ENCODE results near the gene PCDH9.

Gene PCDH9

DNA sequence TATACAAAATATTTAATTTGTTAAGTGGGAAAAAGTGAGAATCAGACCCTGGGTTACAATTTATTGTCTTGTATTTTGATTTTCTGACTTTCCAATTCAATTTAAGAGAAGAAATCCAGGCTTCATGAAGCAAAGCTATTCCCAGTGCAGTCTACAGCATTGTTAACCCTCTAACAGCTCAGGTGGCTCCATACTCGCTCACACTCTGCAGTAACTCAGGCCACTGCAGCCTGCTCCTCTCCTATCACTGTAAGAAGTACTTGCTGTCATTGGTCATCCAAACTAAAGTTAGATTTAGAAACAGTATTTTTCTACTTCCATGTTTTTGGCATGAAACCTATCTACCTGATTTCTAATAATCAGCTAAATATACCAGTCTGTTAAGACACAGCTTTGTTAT is 830.3 kb downstream of the PCDH9 start:
- no peak for DNase-seq (ENCODE audit: low read depth, low spot score)

DNA sequence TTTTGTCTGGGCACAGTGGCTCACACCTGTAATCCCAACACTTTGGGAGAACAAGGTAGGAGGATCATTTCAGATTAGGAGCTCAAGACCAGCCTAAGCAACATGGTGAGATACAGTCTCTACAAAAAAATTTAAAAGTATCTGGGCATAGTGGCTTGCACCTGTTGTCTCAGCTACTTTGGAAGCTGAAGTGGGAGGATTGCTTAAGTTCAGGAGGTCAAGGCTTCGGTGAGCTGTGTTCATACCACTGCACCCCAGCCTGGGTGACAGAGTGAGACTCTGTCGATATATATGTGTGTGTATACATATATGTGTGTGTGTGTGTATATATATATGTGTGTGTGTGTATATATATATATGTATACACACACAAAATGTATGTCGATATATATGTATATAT is 833.0 kb downstream of the PCDH9 start:
- DNase-seq (ENCODE audit: low read depth, low spot score): no peak

DNA sequence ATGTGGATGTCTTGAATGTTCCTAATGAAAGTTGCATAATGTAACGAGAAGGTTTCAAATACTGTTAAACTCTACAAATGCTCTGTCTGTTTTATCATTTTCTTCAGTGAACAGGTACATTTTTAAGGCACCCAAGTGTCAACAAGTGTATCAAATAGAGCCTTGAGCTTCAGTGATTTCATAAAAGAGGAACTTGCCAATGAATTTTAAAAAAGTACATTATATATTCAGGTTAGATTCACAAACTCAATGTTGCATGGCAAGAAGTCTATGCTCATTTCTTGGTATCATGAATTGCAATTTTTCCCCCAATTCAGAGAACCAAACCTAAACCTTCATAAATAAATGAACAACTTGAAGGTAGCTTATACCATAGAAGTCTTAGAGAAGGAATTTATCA is 838.8 kb downstream of the PCDH9 start:
- no peak for DNase-seq (ENCODE audit: low read depth, low spot score)

DNA sequence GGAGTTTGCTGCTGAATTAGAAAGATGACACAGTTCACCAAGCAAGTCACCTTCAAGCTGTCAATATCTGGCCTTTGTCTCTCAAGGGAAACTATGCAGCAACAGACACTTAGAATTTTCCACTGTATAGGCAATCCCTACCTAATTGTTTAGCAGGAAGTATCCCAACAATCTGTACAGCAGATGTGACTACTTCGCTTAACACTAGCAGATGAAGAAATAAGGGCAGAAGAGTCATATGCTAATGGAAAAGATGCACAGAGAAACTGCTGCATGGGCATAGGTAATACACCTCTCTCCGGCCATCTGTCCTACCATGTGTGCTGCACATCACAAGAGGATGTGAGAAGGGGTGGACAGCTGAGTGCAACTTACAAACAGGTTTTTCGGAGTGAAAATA is 851.2 kb downstream of the PCDH9 start:
- DNase-seq (ENCODE audit: low read depth, low spot score): no peak

DNA sequence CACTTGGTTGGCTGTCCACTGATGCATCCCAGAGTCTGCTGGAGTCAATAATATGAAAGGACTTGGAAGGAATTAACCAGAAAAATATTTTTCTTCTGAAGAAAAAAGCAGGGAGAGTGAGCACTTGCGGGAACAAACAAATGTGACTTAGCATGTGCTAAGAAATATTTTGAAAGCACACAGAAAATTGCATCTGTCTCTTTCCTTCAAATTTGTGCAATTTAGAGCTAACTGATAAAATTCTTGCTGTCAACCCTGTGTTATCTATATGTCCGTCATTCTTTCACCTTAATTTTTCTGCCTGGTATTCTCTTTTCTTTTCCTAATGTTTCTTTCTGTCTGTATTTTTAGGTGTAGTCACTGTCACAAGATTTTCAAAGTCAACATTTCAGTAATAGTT is 852.6 kb downstream of the PCDH9 start:
- DNase-seq (ENCODE audit: low read depth, low spot score): no peak

DNA sequence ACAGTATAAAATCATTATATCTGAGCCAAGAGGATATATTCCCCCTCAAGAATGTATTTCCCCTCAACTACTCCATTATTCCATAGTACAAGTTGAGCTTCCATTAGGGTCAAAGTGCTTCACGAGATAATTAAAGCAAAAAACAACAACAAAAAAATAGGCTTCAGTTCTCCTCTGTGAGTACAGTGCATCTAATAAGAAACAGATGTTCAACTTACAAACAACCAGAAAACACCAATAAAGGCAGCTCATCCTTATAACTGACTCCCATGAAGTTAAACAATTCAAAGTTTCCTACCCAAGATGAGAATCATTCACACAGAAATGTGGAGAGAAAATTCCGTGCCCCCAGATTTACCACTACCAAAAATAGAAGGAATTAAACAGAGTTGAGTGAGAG is 854.4 kb downstream of the PCDH9 start:
- DNase-seq (ENCODE audit: low read depth, low spot score): no peak

DNA sequence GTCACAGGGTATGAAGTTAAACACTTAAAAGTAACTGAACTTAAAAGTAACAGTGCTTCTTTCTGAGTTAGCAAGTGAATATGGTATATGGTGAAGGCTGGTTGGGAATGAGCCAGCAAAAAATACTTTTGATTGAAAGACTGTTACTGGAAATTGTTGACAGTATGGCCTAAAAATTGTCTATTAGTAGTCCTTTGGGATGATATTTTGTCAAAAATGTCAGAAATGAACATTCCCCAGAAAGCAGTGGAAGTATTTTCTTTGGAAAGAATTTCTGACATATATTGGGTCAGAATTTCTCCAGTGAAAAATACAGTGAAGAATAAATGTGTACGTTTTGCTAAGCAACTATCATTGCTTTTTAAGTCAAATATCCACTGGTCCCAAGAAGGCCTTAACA is 860.5 kb downstream of the PCDH9 start:
- no peak for DNase-seq (ENCODE audit: low read depth, low spot score)

DNA sequence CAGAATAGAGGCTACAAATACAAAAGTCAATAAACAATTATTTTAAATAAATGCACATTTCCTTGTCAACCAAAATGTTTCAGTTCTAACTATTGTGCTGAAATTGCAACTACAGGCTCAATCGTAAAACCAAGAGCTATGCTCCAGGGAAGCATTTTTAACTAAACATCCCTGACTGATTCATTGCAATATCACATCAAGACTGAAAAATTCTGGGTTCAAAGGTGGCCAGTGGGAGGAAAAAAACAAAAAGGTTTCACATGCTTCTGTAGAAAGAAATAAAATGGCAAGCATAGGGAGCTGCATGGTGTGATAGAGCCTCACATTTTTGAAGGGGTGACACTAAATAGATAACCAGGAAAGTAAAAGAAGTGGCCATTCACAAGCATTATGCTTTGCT is 862.8 kb downstream of the PCDH9 start:
- DNase-seq (ENCODE audit: low read depth, low spot score): peak; percentile 25

DNA sequence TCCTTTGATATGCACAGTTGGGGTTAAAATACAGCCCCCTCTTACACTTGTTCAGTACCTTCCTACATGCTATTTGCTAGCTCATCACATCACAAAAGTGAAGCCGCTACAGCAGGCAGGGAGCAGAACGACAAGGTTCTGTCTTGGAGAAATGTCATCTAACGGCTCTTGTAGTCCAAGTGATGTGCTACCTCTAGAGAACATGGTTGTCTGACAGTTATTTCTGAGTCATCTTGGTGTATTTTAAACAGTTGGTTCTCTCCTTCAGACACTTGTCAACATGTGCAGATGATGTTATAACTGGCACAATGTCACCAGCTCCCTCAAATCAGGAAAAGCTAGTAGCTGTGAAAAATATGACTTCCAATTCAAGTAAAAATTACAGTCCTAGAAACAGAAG is 865.0 kb downstream of the PCDH9 start:
- no peak for DNase-seq (ENCODE audit: low read depth, low spot score)

DNA sequence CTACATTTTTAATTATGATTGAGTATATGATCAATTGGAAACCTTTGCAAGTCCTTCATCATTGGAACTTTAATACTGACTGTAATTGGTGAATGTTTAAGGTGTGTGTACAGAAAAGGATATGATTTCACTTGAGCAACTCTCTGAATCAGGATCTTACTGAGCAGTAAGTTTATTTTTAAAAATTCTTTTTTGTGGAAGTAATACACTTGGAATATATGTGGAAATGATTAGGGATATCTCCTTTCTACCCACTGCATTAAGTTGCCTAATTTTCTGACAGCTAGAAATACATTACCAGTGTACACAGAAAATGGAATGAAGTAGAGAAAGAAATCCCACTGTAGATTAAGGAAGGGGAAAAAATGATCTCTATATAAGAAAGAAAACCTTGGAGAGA is 865.8 kb downstream of the PCDH9 start:
- no peak for DNase-seq (ENCODE audit: low read depth, low spot score)

DNA sequence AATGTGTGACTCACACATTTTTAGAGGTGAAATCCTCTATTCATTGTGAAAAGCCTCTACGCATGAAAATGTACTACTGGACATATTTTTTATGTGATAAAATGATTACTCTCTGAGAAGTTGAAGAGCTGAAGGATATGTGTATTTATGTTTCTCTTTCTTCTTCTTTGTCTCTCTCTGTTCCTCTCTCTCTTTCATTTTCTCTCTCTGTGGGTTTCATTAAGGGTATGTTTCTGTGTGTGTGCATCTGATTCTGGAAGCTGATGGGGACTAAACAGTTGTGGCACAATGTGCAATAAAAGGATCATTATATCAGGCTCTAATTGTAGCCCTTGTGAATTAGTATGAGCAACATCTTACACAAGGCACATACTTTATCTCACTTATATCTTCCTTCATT is 867.7 kb downstream of the PCDH9 start:
- no peak for DNase-seq (ENCODE audit: low read depth, low spot score)

DNA sequence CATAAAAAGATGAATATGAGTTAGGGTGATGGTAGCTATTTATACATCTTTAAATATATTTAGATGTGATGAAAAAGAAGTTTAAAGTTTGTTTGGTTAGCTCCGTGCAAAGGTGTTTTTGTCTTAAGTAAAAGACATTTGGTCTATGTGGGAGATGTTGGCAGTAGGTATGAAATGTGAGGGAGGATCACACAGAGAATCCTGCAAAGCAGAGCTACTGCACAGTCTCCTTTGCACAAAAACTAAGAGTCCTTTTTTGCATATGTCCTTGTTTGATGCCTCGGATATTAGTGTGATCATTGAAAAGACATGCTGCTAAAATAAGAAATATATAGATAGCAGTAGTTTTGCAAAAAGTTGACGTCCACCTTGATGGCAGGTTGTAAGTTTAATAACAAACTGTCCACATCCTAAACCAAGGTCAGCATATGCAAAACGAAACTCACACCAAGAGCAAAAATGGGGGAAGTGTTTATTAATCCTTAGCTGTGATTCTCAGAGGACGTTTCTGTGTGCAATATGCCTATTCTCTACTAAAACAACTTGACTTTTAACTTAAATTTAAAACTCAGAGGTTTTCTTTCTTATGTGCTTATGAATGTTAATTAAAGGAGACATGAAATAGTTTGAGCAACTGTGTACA is 870.1 kb downstream of the PCDH9 start:
- no peak for DNase-seq (ENCODE audit: low read depth, low spot score)

DNA sequence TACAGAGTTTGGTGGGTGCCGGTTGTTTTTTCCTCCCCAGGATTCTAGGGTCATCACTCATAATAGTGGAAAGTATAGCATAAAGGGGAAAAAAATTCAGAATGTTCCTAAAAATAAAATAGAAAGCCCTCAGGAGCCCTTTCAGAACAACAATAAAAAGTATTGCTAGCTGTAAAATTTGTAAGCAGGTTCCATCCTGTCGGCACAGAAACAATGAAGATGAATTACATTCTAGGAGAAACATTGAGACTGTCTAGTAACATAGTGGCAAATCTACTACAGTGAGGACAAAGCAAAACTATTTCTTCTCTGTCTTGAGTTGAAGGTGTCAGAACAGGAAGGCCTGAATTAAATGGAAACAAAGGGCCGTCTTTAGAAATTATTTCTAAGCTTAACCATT is 870.7 kb downstream of the PCDH9 start:
- no peak for DNase-seq (ENCODE audit: low read depth, low spot score)

DNA sequence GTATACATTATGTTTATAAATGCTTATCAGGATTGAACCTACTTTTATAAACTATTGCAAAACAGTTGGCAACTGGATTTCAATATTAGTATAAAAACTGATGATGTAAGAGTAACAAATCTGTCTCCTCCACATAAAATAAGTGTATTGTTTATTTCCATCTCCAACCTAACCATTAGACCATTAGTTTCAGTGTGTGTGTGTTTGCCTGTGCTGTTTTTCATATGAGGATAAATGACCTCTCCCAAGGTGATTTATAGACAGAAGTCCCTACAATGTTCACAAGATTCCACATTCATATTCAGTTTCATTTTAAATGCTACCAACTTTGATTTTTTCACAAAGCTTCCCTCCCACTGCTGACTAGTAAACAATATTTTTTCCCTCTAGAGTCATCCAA is 871.6 kb downstream of the PCDH9 start:
- DNase-seq (ENCODE audit: low read depth, low spot score): no peak

DNA sequence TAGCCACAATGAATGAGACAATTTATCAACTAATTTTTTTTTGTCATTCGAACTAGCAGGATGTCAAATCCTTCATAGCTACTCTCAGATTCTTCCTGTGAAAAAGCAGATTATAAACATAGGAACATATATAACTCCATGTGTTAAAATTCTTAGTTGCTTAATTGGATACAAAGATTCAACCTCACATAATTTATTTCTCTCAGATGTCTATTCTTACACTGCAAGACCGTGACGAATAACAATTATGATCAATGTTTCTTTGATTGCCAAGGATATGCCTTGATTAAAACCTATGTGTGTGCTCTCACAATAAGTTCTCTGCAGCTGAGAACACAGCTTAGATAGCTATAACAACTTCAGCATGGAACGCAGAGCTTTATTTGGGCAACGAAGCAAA is 872.7 kb downstream of the PCDH9 start:
- no peak for DNase-seq (ENCODE audit: low read depth, low spot score)

DNA sequence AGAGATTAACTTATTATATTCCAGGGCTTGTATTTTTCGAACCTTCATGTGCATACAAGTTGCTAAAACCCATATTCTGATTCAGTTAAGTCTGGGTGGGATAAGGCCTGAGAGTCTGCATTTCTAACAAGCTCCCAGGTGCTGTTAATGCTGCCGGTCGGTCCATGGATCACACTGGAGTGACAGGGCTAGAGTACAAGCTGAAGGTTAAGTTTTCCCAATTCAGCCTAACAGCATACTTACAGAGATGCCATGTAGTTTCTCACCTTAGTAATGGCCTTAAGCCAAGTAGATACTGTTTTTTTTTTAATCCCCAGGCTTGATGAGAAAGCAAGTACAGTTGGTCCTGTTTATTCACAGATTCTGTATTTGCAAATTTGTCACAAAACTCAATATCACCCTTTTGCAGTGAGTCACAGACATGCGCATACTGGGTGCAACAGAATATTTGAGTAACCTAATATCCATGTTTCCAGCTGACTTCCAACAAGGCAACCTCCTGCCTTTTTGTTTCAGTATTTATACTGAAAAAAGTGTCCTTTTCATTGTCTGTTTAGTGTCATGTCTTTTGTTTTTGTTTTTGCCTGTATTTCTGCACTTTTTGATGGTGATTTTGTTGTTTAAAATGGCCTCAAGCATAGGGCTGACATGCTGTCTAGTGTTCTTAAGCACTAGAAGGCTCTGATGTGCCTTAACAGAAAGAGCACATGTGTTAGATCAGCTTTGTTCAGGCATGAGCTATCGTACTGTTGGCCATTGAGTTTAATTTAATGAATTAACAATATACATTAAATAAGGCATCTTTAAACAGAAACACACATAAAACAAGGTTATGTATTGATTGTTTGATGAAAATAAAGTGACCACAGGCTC is 875.0 kb downstream of the PCDH9 start:
- no peak for DNase-seq (ENCODE audit: low read depth, low spot score)

DNA sequence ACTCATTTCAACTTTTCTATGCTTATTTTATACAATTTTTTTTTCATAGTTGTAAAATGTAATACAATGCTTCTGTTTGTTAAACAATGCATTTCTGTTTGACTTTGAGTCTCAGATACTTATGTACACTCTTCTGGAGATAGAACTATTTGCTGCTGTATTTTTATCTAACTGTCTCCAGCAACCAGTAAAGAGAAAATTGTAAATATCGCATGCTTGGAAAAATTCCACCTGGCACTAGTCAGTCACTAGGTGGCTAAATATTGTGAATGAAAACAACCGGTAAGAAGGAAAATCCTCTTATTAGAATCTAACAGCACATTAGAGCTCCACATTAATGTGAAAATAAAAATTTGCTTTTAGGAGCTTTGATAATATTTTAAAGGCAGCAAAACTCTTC is 876.5 kb downstream of the PCDH9 start:
- DNase-seq (ENCODE audit: low read depth, low spot score): no peak

DNA sequence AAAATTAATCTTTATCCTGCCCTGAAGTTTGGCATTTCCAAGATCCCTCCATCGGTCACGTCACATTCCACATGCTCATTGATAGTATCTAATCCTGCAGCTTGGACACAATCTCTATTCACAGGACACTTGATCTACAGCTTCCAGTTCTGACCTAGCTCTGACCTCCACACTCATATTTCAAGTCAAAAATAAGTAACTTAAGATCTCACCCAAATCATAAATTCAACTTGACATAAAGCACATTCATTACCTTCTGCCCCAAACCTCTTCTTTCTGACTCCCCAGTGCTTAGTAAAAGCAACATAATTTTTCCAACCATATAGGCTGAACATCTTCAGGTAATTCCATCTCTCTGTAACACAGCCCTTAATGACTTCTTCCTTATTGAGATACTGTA is 880.2 kb downstream of the PCDH9 start:
- DNase-seq (ENCODE audit: low read depth, low spot score): no peak

DNA sequence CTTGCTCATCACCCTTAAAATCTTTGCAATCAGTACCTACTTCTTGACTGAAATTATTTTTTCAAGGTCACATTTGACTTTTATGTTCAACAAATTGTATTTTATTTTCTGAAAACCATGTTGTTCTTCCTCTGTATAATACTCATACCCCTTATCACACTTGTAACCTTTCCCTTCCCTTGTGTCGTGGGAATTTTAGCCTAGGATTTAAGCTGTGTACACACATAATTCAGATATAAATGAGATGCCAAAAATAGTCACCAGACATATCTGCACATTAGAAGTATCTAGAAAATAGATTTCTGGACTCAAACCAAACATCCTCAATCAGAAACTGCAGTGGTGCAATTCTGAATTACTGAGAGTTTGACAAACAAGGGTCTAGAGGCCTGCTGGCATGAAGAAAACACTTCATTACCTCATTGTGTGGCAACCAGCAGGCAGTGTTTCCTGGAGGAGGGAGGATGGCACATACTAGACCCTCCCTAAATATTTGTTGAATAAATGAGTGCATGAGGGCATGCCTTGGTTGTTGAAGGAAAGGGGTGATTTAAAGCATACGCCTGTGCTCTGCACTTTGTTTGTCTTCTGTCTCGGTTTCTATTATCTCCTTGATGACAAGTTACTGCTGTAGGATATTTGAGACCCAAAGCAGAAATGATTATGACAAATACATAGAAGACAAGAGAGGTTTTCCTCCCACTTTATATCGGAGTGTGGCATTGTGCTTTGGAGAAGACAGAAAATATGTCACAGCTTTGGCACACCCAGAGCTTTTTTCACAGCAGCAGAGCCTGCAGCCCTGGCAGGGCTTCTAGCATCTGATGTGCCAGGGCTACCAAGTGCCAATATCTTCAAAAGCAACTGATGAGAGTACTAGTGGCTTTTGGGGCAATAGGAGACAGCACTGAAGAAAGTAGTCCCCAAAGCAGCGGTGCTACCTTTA is 881.1 kb downstream of the PCDH9 start:
- DNase-seq (ENCODE audit: low read depth, low spot score): no peak

DNA sequence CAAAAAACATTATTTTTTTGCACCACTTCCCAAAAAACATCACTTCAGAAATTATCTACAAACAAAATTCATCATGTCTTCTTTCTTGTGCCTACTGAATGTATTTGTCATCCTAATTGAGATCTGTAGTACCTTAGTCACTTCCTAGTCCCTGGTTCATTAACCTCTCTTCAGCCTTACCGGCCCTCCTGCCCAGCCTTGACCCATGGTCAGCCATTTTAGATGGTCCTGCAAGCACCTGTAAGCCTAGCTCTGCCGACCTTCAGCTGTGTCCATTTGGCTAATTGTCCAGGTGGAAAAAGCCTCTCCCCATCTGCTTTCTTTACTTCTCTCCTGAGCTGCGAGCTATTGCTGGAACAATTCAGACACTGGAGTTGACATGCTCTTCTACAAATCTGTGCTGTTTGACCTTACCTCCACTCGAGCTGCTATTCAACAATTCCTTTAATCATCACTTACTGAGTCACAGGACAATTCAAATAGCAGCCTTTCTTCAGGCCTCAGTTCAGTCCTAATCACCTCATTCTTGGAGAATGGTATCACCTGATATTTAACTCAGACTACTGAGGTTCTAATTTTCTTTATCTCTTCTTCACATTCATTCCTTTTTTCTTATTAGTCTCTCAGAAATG is 882.5 kb downstream of the PCDH9 start:
- DNase-seq (ENCODE audit: low read depth, low spot score): no peak

DNA sequence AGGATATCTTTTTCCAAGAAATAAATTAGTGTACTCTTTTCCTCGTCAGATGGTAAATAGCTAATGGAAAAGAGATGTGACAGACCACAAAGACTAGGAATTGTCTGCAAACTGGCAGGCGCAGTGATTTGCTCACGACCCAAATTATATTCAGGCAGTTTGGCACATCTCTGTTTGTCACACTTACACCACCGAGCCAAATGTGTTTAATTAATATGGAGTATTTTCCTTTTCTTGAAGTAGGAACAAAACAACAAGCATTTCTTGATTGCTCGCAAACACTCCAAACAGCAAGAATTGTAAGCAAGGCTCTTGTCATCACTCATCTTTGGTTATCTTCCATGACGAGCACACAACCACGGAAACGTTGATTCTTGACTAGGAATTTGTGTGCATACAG is 884.2 kb downstream of the PCDH9 start:
- no peak for DNase-seq (ENCODE audit: low read depth, low spot score)

DNA sequence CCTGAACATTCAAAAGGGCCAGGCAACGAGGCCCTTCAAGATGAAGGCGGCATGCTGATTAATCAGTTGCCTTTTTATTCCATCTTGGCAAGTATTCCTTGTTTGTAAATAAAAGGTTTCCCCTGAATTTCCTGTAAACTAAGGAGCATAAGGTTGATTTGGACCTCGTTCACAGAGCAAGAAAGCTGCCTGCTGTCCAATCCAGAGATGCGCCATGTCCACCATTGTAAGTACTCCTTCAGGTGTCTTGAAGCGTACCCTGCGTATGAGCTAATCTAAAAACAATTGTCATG is 884.7 kb downstream of the PCDH9 start:
- DNase-seq (ENCODE audit: low read depth, low spot score): no peak

All from brain pericyte (primary cell).